Urothelium cell line (cell line): ENCODE data around the gene TNKS1BP1.

Source experiments
- DNase-seq: peaks from one replicate; pipeline ENCODE4 v3.0.0; 2011; ENCODE audit warnings: low spot score, mixed read lengths
- FAIRE-seq: peaks from 2 replicates; lab custom pipeline; 2011; peaks lifted over from hg19 to GRCh38; lab: Jason Lieb, UNC

The TNKS1BP1 gene

GRCh38 chr11:57312511-57313021 is 12.2 kb downstream of the TNKS1BP1 start:
- FAIRE-seq (no peak), DNase-seq (no peak)

GRCh38 chr11:57311109-57311936 is 13.4 kb downstream of the TNKS1BP1 start:
- FAIRE-seq (peak; percentile 94), DNase-seq (peak; percentile 98)

GRCh38 chr11:57310630-57311086 is 14.1 kb downstream of the TNKS1BP1 start:
- FAIRE-seq (no peak), DNase-seq (peak; percentile 27)

DNA sequence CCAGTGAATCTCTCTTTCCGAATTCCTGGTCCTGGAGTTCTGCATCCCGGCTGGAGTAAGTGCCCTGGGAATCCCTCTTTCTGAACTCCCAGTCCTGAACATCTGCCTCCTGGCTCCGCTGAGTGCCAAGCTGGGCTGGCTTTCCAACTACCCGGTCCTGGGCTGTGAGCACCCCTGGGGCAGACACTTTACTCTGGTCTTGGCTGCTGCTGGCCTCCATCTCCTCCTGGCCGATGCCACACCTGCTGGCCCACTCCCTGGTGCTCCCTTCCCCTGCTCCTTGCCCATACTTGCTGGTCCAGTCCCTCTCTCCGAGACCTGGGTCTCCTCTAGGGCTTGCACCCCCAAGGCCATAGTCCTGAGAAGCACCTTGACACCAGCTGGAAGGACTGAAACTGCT is 14.7 kb downstream of the TNKS1BP1 start:
- DNase-seq: no peak
- FAIRE-seq: no peak

- DNase-seq (no peak), FAIRE-seq (no peak)
Observed at GRCh38 chr11:57309106-57310059, 15.4 kb downstream of the TNKS1BP1 start.

- FAIRE-seq (peak; percentile 13), DNase-seq (no peak)
Observed at GRCh38 chr11:57308426-57309060, 16.2 kb downstream of the TNKS1BP1 start.

DNA sequence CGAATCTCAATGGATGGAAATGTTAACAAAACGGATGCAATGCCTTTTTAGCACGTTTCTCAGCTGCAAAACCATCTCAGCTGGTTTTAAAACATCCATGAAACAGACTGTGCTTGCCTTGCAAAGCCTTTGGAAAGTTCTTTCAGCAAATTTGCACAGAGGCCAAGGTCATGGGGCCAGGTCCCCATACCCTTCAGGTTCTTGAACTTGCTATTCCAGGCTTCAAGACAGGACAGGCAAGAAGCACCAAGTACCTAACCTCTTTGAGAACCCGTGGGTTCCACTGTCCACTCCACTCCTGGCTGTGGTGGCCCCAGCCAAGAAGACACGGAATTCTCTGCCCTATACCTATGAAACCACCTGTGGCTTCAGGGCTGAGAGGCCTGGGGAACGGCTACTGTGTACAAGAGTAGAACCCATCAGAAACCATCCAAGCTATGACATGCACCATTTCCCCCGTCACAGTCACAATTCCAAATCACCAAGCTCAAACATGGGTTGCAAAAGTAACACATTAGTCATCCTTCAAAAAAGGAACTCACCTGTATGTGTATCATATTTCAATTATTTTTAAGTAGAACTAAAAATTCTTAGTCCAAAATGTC is 17.0 kb downstream of the TNKS1BP1 start:
- FAIRE-seq: no peak
- DNase-seq: no peak

DNA sequence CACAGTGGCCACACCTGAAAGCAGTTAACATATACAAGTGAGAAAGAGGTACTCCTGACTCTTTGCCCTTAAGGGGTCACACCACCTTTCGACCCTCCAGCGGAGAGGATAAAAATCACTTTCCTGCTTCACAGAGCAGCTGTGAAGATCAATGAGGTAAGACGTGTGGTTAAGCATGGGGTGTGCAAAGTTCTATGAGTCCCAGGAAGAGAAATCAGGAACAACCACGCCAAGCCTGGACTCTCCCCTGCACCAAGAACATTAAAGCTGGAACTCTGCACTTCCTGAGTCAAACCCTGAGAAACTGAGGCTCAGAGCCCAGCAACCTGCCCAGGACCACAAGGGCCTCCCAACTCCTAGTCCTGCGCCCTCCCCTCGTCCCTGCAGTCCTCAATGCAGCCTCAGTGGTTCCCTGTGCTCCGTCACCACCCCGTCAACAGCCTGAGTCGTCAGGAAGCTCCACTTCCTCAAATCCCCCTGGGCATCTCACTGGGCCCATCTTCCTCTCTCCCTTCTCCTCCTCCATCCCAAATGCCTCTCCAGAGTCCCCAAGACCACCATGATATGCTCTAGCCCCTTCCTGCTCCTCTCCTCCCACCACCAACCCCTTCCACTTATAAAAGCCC is 17.7 kb downstream of the TNKS1BP1 start:
- DNase-seq: no peak
- FAIRE-seq: no peak

DNA sequence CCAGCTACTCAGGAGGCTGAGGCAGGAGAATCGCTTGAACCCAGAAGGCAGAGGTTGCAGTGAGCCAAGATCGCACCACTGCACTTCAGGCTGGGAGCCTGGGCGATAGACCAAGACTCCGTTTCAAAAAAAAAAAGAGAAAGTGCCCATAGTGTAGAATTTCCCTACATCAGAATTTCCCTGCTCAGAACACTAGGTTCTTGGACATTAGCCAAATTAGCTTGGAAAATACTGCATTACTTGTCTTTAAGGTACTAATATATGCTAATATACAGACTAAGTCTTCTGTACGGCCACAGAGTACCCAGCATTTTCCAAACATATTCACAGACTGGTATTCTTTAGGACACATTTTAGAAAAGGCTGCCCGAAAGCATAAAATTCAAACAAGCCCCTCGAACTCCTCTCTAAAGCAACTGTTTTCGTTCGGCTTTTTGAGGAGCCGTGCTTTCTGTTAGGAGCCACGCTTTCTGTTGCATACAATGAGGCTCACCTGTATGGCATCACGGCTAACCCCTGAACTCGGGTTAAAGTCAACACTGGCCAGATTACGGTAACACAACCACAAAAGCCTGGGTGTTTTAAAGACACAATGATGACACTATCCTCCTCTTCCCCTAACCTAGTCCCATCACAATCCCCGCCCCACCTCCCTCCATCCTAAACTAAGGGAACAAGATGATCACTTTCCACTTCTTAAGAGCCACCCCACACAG is 18.4 kb downstream of the TNKS1BP1 start:
- DNase-seq: no peak
- FAIRE-seq: no peak

DNA sequence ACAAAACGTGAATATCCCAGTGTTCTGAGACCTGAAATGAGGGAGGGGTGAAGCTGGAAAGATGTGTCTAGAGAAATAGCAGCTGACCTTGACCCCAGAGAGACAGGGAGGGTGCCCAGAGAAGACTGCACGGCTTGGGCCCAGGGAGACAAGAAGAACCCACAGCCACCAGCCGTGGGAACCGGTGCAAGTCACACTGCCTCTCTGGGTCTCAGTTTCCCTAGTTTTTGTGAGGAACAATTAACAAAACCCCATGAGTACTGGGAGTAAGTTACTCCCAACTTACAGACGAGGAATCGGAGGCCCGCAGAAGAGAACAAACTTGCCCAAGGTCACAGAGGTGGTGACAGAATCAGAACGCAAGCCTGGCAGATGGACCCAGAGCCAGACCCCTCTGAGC is 19.2 kb downstream of the TNKS1BP1 start:
- DNase-seq (no peak), FAIRE-seq (no peak)

DNA sequence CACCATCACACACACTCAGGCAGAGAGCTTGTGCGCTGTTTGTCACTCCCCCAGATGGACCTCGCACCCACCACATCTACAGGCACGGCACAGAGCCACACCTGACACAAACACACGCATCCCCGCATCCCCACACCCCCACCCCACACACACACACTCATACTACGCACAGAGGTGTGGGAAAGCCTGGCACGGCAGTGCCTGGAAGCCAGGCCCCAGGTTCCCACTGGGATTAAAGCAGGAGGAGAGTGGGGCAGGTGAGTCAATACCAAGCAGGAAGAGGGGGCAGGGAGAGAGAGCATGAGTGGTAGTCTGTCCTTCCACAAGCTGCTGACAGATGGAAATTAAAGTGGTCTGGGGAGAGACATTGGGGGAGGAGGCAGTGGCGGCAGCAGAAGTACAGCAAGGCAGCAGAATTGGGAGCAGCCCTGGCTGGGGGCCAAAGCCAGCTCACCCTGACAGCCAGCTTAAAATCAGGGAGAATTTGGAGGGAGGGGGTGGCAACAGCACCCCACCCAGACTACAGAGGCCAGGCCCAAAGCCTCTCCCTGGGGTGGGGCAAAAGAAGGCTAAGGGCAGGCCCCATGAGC is 20.7 kb downstream of the TNKS1BP1 start:
- DNase-seq (peak; percentile 45), FAIRE-seq (peak; percentile 88)

GRCh38 chr11:57303280-57303989 is 21.3 kb downstream of the TNKS1BP1 start:
- no peak for FAIRE-seq
- DNase-seq: no peak

GRCh38 chr11:57302489-57302888 is 22.3 kb downstream of the TNKS1BP1 start:
- FAIRE-seq (no peak), DNase-seq (no peak)

- FAIRE-seq (no peak), DNase-seq (no peak)
Observed at GRCh38 chr11:57301711-57302423, 22.9 kb downstream of the TNKS1BP1 start.

- DNase-seq (no peak), FAIRE-seq (no peak)
Observed at GRCh38 chr11:57300785-57301184, 24.0 kb downstream of the TNKS1BP1 start.

DNA sequence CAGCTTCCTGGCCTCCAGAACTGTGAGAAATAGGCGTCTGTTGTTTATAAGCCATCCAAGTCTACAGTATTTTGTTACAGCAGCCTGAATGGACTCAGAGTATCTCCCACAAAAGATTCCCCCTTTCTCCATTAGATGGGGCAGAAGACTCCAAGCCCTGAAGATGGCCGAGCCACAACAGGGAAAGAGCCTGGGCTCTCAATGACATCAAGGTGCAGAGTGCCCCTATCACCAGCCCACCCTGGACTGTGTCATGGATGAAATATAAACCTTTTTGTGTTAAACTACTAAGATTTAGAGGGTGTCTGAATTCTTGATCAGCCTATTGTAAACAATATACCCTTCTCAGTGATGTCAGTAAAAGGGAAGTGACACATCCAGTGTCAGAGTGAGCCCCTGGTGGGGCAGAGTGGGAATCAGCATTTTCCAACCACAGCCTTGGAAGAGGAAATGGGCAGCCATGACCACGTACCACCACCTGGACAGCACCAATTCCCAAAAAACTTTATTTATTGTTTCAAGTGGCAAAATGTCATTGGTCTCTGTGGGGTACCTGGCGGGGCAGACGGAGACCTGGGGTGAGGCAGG is 25.5 kb downstream of the TNKS1BP1 start:
- FAIRE-seq: no peak
- no peak for DNase-seq

GRCh38 chr11:57297221-57297620 is 27.5 kb downstream of the TNKS1BP1 start:
- no peak for DNase-seq
- FAIRE-seq: no peak
